PFSK-1 (cell line): ENCODE data around the gene DIS3L.

Source experiments
- POLR2AphosphoS5 ChIP-seq: IDR thresholded peaks from 2 replicates; pipeline ENCODE4 v1.6.1; 2012; ENCODE audit warnings: low read depth, mild to moderate bottlenecking, control low read depth, low read length, moderate library complexity
- SIN3A ChIP-seq: IDR thresholded peaks from 2 replicates; pipeline ENCODE4 v1.6.1; 2012; ENCODE audit warnings: mild to moderate bottlenecking, low read length, moderate library complexity, borderline replicate concordance; ENCODE audit not compliant: insufficient read depth
- TF ChIP-seq, protein P1 (sequence below), 2 experiments: IDR thresholded peaks; 2 replicates each; pipeline versions ENCODE4 v1.6.1 to v1.8.0; 2011 to 2012; ENCODE audit warnings: low read depth in 2 of 2, low read length in 2 of 2, control low read depth in 1 of 2, inconsistent platforms in 1 of 2, mild to moderate bottlenecking in 1 of 2, moderate library complexity in 1 of 2; ENCODE audit not compliant: insufficient read depth in 1 of 2

DNA sequence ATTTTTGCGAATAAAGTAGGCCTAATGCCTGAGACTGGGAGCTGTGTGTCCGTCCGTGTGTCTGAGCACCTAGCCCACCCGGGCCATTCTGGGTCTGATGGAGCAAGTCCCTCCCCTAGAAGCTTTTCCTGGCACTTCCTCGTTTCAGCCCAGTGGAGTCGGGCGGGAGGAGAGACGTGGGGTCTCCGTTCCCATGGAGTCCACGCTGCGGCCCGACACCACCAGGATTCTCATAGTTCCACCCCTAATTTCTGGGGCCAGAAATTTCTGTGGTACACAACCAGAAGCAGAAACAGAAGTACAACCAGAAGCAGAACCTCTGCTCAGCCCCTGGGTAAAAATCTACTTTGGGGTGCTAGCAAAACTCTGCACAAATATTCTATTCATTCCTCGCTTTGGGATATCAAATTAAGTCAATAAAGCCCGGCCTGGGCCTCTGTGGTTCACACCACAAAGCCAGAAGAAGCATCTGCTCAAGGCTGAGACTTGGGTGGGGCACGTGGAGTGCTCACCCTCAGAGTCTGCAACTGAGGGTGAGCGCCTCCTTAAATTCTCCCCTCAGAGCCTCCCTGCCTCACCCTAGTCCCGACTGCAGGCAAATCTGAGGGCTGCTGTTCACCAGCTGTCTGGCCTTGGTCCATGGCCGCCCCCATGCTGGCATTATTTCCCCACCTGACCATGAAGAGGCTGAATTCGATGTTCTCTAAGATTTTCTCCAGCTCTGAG, 38.3 kb upstream of the DIS3L start:
- no peak for TF ChIP-seq POLR2AphosphoS5
- no peak for TF ChIP-seq SIN3A
- TF ChIP-seq, protein P1, sequence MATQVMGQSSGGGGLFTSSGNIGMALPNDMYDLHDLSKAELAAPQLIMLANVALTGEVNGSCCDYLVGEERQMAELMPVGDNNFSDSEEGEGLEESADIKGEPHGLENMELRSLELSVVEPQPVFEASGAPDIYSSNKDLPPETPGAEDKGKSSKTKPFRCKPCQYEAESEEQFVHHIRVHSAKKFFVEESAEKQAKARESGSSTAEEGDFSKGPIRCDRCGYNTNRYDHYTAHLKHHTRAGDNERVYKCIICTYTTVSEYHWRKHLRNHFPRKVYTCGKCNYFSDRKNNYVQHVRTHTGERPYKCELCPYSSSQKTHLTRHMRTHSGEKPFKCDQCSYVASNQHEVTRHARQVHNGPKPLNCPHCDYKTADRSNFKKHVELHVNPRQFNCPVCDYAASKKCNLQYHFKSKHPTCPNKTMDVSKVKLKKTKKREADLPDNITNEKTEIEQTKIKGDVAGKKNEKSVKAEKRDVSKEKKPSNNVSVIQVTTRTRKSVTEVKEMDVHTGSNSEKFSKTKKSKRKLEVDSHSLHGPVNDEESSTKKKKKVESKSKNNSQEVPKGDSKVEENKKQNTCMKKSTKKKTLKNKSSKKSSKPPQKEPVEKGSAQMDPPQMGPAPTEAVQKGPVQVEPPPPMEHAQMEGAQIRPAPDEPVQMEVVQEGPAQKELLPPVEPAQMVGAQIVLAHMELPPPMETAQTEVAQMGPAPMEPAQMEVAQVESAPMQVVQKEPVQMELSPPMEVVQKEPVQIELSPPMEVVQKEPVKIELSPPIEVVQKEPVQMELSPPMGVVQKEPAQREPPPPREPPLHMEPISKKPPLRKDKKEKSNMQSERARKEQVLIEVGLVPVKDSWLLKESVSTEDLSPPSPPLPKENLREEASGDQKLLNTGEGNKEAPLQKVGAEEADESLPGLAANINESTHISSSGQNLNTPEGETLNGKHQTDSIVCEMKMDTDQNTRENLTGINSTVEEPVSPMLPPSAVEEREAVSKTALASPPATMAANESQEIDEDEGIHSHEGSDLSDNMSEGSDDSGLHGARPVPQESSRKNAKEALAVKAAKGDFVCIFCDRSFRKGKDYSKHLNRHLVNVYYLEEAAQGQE (IDR thresholded peaks at IDR 0.05; ENCODE audit: insufficient read depth in 1 of 2, low read depth in 2 of 2, low read length in 2 of 2) = no peak
